ENCODE data around the gene ZNF236. TPM values are rescaled to one million over a fixed set of nuclear protein-coding genes. Genes with fewer than 3 reads are reported as not detected.
"Not testable (repeated sequence)": the region's sequence is repeated elsewhere in the genome, so short reads cannot be mapped to it uniquely, and the experiment has no call there.

Gene ZNF236
- total RNA-seq, 2 experiments from 2014 or later: 12.0 to 14.3 TPM

DNA sequence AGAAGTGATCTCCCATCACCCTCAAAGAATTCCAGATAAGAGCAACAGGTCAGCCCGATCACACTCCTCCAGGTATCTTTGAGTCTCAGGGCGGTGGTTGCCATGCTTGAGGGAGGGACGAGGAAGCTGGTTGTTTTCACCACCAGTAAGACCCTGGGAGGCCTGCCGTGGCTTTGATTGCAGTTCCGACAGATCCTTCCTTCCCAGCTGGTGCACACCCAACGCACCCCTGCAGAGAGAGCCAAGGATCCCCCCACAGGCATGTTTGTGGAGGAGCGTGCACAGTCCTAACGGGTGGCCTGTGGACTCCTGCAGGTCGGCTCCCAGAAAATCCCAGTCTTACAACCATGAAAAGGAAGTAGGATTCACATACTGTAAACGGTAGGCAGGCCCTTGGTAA is 13.8 kb upstream of the ZNF236 start:
- no peak overlapping the region for H3K4me3 Mint-ChIP-seq
- no peaks in the 10 kb centered on the region for H3K9me3 Mint-ChIP-seq
- DNase-seq: no peak
- no peaks in the 10 kb centered on the region for H3K27me3 Mint-ChIP-seq
- peaks cover 7% of the 10 kb centered on the region for H3K4me1 Mint-ChIP-seq
- H3K27ac Mint-ChIP-seq: no peak overlapping the region
- H3K36me3 Mint-ChIP-seq: peaks cover 4% of the 10 kb centered on the region

DNA sequence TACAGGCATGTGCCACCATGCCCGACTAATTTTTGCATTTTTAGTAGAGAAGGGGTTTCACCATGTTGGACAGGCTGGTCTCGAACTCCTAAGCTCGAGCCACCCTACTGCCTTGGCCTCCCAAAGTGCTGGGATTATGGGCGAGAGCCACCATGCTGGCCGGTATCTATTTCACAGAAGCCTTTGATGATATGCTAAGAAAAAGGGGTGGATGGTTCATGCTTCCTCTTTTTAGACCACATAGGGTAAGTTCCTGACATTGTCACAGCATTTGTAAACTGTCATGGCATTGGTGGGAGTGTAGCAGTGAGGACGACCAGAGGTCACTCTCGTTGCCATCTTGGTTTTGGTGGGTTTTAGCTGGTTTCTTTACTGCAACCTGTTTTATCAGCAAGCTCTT is 10.8 kb upstream of the ZNF236 start:
- not testable (repeated sequence) for H3K4me1 Mint-ChIP-seq, H3K36me3 Mint-ChIP-seq, H3K27ac Mint-ChIP-seq, H3K9me3 Mint-ChIP-seq, H3K4me3 Mint-ChIP-seq, H3K27me3 Mint-ChIP-seq, DNase-seq

DNA sequence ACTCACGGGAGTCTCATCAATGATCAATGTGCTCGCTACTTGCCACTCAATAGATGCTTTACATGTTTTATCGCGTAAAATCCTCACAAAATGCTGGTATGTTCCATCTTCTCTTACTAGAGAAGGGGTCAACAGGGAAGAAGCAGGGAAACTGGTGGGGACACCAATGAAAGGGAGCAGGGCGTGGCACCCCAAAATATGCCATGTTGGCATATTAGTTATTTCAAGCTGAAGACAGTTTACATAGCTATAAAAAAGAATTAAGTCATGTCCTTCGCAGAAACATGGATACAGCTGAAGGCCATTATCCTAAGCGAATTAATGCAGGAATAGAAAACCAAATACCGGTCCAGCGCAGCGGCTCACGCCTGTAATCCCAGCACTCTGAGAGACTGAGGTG is 8.1 kb upstream of the ZNF236 start:
- peaks cover 14% of the 10 kb centered on the region for H3K36me3 Mint-ChIP-seq
- DNase-seq: no peak
- H3K4me3 Mint-ChIP-seq: no peak overlapping the region
- no peak overlapping the region for H3K27ac Mint-ChIP-seq
- peaks cover 6% of the 10 kb centered on the region for H3K4me1 Mint-ChIP-seq
- H3K27me3 Mint-ChIP-seq: no peaks in the 10 kb centered on the region
- no peaks in the 10 kb centered on the region for H3K9me3 Mint-ChIP-seq

DNA sequence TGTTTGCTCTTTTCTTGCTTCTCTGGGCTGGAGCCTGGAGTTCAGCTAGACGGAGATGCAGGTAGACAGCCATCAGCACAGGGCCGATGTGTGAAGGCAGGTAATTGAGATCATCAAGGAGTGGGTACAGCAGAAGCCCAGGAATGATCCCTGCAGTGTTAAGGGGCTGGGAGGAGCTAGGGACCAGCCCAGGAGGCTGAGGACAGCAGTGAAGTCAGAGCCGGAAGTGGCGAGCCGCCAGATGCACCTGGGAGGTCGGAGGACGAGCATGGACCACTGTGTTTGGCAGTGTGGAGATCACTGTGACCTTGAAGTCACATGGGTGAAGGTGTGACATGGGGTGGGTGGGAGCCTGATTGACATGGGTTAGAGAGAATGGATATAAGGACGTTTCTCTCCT is 6.2 kb upstream of the ZNF236 start:
- Mint-ChIP-seq H3K9me3 (no peaks in the 10 kb centered on the region), H3K27ac (peak overlapping the region; percentile 21), H3K4me1 (peaks cover 18% of the 10 kb centered on the region), H3K36me3 (peaks cover 18% of the 10 kb centered on the region), H3K27me3 (no peaks in the 10 kb centered on the region), H3K4me3 (no peak overlapping the region)
- DNase-seq: no peak

DNA sequence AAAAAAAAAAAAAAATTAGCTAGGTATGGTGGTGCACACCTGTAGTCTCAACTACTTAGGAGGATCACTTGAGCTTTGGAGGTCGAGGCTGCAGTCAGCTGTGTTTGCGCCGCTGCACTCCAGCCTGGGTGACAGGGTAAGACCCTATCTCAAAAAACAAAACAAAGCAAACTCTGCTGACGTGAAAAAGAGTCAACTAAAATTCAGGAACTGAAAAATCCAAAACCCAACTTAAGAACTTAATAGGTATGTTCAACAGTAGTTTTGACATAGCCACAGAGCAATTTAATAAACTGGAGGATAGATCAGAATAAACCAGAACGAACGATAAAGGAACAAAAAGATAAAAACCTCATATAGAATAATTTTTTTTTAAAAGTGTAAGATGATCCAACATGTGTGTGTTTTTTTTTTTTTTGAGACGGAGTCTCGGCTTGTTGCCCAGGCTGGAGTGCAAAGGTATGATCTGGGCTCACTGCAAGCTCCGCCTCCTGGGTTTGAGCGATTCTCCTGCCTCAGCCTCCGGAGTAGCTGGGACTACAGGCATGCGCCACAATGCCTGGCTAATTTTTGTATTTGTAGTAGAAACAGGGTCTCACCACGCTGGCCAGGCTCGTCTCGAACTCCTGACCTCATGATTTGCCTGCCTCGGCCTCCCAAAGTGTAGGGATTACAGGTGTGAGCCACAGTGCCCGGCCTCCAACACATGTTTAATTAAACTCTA is 4.3 kb upstream of the ZNF236 start:
- Mint-ChIP-seq H3K4me1 (peaks cover 18% of the 10 kb centered on the region), H3K27ac (no peak overlapping the region), H3K36me3 (peaks cover 18% of the 10 kb centered on the region), H3K4me3 (no peak overlapping the region), H3K27me3 (no peaks in the 10 kb centered on the region), H3K9me3 (no peaks in the 10 kb centered on the region)
- DNase-seq: no peak

DNA sequence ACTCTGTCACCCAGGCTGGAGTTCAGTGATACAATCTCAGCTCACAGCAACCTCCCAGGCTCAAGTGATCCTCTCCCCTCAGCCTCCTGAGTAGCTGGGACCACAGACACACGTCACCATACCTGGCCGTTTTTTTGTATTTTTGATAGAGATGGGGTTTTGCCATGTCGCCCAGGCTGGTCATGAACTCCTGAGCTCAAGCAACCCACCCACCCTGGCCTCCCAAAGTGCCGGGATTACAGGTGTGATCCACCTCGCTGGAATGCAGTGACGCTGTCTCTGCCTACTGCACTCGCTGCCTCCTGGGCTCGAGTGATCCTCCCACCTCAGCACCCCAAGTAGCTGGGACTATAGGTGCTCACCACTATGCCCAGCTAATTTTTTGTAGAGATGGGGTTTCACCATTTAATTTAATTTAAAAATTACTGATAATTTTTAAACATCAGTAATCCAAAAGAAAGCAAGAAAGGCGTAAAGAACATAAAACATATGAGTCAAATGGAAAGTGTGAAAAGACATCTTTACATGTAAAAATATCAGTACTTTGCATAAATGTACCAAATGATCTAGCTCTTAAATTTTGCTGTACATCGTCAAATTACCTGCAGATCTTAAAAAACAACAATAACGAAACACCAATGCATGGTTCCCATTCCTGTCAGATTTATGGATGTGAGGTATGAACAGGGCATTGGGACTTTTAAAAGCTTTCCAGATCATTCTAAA is 2.8 kb upstream of the ZNF236 start:
- Mint-ChIP-seq H3K36me3 (peaks cover 21% of the 10 kb centered on the region), H3K4me3 (peak overlapping the region; percentile 40), H3K27me3 (no peaks in the 10 kb centered on the region), H3K4me1 (peaks cover 29% of the 10 kb centered on the region), H3K27ac (no peak overlapping the region), H3K9me3 (no peaks in the 10 kb centered on the region)
- no peak for DNase-seq

DNA sequence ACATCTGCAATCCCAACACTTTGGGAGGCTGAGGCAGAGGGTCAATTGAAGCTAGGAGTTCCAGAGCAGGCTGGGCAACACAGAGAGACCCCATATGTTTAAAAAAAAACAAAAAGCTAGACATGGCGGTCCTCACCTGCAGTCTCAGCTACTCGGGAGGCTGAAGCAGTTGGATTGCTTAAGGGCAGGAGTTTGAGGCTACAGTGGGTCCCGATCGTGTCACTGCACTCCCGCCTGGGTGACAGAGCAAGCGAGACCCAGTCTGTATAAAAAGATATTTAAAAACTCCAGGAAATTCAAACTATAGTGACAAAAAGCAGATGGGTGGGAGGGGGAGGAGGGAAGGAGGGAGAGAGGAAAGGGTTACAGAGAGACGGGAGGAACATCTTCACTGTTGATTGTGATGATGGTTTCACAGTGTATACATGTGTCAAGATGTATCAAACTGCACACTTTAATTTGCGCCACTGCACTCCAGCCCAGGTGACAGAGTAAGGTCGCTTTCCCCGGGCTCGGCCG is 942 bp upstream of the ZNF236 start:
- no peaks in the 10 kb centered on the region for H3K27me3 Mint-ChIP-seq
- no peak for DNase-seq
- H3K36me3 Mint-ChIP-seq: peaks cover 19% of the 10 kb centered on the region
- H3K27ac Mint-ChIP-seq: peak overlapping the region; percentile 94
- H3K4me3 Mint-ChIP-seq: peak overlapping the region; percentile 94
- peaks cover 35% of the 10 kb centered on the region for H3K4me1 Mint-ChIP-seq
- H3K9me3 Mint-ChIP-seq: no peaks in the 10 kb centered on the region

DNA sequence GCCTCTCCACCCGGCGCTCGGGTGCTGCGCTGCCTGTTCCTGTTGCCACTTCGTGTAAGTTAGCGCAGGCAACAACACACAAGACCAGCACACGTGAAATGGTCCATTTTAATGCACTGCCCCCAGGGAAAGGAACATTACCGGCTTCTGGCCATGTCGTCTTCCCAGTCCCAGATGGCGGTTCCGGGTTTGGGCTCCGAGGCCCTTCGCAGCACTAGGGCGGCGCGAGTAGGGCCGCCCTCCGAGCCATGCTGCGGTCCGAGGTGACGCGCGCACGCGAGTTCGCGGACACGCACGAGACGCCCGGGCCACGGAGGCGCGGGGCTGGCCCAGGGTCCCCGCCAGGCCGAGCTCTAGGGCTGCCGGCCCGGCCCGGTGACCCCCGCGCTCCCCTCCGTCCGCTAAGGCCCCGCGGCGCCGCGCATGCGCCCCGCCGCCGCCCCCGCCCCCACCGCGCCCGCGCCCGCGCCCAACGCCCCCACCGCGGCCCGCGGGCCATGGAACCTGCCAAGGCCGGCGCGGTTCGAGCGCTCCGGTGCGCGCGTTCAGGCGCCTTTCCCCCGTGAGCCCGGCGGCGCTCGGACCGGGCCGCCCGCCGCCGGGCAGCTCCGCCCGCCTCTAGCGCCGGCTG is 367 bp upstream of the ZNF236 start:
- Mint-ChIP-seq H3K4me3 (peak overlapping the region; percentile 94), H3K36me3 (peaks cover 19% of the 10 kb centered on the region), H3K4me1 (peaks cover 35% of the 10 kb centered on the region), H3K27me3 (no peaks in the 10 kb centered on the region), H3K27ac (peak overlapping the region; percentile 94), H3K9me3 (no peaks in the 10 kb centered on the region)
- peak; percentile 61 for DNase-seq

DNA sequence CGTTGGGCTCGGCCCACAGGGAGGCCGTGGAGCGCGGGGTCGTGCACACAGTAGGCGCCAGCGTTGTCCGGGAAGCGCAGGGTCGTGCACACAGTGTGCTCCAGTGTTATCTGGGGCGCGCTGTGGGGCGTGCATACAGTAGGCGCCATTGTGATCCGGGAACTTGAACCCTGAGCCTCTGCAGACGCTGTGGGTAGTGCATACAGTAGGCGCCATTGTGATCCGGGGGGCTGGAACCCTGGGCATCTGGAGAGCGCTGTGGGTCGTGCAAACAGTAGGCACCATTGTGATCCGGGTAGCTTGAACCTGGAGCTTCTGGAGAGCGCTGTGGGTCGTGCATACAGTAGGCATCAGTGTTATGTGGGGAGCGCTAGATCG is 793 bp downstream of the ZNF236 start:
- peak overlapping the region; percentile 84 for H3K27ac Mint-ChIP-seq
- no peaks in the 10 kb centered on the region for H3K27me3 Mint-ChIP-seq
- no peaks in the 10 kb centered on the region for H3K9me3 Mint-ChIP-seq
- no peak for DNase-seq
- H3K4me3 Mint-ChIP-seq: peak overlapping the region; percentile 83
- H3K36me3 Mint-ChIP-seq: peaks cover 15% of the 10 kb centered on the region
- peaks cover 42% of the 10 kb centered on the region for H3K4me1 Mint-ChIP-seq

DNA sequence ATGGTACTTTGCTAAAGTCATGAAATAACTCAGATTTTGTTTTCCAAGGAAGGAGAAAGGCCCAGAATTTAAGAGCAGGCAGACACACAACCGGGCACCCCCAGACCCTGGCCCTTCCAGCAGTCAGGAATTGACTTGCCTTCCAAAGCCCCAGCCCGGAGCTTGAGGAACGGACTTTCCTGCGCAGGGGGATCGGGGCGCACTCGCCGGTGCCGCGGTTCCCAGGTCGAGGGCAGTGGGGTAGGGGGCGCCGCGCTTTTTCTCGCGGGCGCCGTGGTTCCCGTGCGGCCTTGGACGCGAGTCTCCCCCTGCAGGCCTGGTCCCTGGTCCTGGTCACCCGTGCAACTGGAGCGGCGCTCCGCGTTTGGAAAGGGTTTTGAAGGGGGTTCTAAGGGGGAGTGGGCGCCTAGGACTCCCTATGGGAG is 1.2 kb downstream of the ZNF236 start:
- Mint-ChIP-seq H3K4me1 (peaks cover 42% of the 10 kb centered on the region), H3K27ac (peak overlapping the region; percentile 84)
- no peak for DNase-seq

DNA sequence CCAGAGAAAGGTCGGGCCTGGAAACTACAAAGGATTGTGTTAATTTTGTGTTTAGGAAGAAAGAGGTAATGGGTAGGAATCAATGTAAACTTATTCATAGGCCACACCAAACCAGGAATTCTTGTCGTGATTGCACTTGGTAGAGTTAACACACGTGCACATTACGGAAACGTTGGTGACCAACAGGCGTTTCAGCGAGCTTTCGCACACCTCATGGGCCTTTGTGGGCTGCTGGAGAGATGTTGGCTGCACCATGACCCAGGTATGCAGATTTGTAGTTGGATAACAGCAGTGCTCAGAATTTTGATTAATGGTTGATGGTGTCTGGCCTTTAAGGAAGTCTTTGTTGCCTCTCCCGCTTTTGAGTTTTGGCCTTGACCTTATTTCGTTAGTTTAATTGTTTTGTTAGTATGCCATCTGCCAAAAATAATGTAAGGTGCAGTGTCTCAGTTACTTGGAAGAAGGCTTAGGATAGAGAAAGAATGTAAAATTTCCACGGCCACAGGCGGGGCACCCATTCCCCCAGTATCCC is 1.9 kb downstream of the ZNF236 start:
- Mint-ChIP-seq H3K4me1 (peaks cover 44% of the 10 kb centered on the region), H3K36me3 (peaks cover 17% of the 10 kb centered on the region), H3K27me3 (no peaks in the 10 kb centered on the region), H3K27ac (peak overlapping the region; percentile 29), H3K4me3 (peak overlapping the region; percentile 83), H3K9me3 (no peaks in the 10 kb centered on the region)
- no peak for DNase-seq

More for the DNA sequence above, 1.2 kb downstream of the ZNF236 start:
- Mint-ChIP-seq H3K4me3 (peak overlapping the region; percentile 83), H3K36me3 (peaks cover 15% of the 10 kb centered on the region), H3K27me3 (no peaks in the 10 kb centered on the region), H3K9me3 (no peaks in the 10 kb centered on the region)

DNA sequence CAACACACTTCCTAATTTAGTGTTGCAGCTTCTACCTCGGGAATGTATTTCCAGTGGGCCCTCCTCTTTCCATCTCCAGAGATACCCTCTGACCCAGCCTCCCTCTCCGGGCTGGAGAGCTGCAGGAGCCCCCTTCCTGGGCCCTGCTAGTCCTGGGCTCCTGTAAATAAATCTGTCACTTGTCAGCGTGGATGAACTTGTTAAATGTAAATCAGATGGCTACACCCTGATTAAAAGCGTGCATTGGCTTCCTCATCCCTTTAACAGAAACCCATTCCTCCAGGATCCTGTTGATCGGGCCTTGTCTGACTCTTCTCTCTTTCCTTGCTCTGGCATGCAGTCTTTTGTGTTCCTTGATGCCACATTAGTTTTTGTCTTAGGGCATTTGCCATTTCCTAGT is 2.4 kb downstream of the ZNF236 start:
- peaks cover 15% of the 10 kb centered on the region for H3K36me3 Mint-ChIP-seq
- no peaks in the 10 kb centered on the region for H3K9me3 Mint-ChIP-seq
- H3K4me1 Mint-ChIP-seq: peaks cover 40% of the 10 kb centered on the region
- H3K4me3 Mint-ChIP-seq: peak overlapping the region; percentile 54
- no peak overlapping the region for H3K27ac Mint-ChIP-seq
- no peak for DNase-seq
- no peaks in the 10 kb centered on the region for H3K27me3 Mint-ChIP-seq

DNA sequence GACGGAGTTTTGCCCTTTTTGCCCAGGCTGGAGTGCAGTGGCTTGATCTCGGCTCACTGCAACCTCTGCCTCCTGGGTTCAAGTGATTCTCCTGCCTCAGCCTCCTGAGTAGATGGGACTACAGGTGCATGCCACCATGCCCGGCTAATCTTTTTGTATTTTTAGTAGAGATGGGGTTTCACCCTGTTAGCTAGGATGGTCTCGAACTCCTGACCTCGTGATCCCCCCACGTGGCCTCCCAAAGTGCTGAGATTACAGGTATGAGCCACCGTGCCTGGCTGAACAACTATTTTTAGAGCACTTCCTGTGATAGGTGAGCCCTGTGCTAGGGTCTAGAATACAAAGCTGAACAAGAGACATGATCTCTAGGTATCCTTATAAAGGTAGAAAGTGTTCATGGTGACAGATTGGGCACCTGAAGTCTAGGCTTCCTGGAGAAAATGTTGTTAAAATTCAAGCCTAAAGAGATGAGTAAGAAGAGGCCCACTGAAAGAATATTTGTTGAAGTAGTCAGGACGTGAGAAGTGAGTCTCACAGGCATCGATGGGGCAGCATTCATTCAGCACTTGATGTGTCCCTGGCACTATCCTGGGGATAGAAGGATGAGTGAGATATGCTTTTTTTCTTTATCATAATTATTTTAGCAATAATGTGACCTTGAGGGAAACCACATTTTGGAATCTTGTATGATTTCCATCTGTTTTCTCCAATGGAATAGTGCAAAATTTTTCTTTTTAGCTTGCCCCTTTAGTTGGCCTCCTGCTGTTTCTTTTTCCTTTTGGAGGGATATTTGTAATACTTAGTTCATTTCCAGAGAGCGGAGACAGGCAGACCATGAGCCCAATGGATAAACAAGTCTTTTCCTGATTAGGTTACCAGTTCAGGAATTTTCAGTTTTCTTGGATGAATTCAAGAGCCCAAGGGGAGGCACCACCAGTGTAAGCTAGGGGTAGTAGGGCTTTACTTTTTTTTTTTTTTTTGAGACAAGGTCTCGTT is 5.1 kb downstream of the ZNF236 start:
- Mint-ChIP-seq H3K9me3 (peaks cover 2% of the 10 kb centered on the region), H3K36me3 (peaks cover 22% of the 10 kb centered on the region), H3K27ac (no peak overlapping the region), H3K4me3 (no peak overlapping the region), H3K27me3 (no peaks in the 10 kb centered on the region), H3K4me1 (peaks cover 31% of the 10 kb centered on the region)
- no peak for DNase-seq

DNA sequence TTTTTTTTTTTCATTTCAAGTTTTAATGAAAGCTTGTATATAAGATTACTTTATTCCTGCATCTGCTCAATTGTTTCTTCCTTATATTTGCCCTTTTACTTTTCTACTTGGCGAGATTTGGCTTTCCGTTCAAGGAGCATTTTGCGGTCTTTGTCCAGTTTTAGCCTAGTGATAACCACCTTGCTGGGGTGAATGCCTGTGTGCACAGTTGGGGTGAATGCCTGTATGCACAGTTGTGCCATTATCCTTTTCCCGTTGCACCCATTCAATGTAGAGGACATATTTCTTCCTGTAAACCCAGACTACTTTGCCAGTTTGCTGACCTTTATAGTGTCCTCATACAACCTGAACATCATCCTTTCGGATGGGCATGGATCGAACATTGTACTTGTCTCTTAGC is 12.0 kb downstream of the ZNF236 start:
- H3K4me1 Mint-ChIP-seq: peaks cover 30% of the 10 kb centered on the region
- no peaks in the 10 kb centered on the region for H3K27me3 Mint-ChIP-seq
- no peak overlapping the region for H3K4me3 Mint-ChIP-seq
- H3K36me3 Mint-ChIP-seq: peaks cover 22% of the 10 kb centered on the region
- no peak overlapping the region for H3K27ac Mint-ChIP-seq
- no peak for DNase-seq
- peaks cover 2% of the 10 kb centered on the region for H3K9me3 Mint-ChIP-seq

Measured in activated naive CD8-positive, alpha-beta T cell treated with anti-CD3 and anti-CD28 coated beads for 36 hours (primary cell).